Mammary epithelial cell (primary cell): ENCODE measurements around the gene LRCOL1.

Experiments
- EZH2 ChIP-seq: IDR thresholded peaks from 2 replicates; pipeline ENCODE4 v1.6.1; 2012; ENCODE audit warnings: low read length, inconsistent platforms, borderline replicate concordance
- TF ChIP-seq, protein P1 (sequence below), 2 donors: IDR thresholded peaks in 1 of 2; conservative IDR thresholded peaks in 1 of 2; 2 replicates each; pipeline ENCODE4 v1.5.1; 2011 to 2012; ENCODE audit warnings: inconsistent platforms in 2 of 2, low read length in 2 of 2, mild to moderate bottlenecking in 2 of 2, control low read depth in 1 of 2, low read depth in 1 of 2; ENCODE audit not compliant: insufficient read depth in 1 of 2; ENCODE audit errors: extremely low read depth in 1 of 2

DNA sequence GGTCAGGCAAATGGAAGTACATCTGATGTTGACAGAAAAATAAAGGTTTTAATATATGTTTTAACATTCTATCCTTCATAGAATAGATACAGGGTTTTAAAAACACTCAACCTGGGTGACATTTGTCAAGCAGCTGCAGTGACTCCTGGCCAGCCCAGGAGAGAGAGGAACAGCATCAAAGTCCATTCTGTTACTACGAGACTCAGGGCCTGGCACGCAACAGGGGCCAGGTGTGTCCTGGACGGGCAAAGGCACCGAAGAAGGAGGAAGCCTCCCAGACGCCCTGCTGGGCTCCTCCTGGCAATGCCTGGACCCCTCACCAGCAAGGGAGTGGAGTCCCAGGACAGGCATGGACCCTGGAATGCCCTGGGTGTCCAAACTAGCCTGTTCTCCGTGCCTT lies 22.1 kb downstream of the LRCOL1 start:
- TF ChIP-seq, protein P1, sequence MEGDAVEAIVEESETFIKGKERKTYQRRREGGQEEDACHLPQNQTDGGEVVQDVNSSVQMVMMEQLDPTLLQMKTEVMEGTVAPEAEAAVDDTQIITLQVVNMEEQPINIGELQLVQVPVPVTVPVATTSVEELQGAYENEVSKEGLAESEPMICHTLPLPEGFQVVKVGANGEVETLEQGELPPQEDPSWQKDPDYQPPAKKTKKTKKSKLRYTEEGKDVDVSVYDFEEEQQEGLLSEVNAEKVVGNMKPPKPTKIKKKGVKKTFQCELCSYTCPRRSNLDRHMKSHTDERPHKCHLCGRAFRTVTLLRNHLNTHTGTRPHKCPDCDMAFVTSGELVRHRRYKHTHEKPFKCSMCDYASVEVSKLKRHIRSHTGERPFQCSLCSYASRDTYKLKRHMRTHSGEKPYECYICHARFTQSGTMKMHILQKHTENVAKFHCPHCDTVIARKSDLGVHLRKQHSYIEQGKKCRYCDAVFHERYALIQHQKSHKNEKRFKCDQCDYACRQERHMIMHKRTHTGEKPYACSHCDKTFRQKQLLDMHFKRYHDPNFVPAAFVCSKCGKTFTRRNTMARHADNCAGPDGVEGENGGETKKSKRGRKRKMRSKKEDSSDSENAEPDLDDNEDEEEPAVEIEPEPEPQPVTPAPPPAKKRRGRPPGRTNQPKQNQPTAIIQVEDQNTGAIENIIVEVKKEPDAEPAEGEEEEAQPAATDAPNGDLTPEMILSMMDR (conservative IDR thresholded peaks at IDR 0.05 in 1 of 2, IDR thresholded peaks at IDR 0.05 in 1 of 2; ENCODE audit: extremely low read depth in 1 of 2, insufficient read depth in 1 of 2, low read depth in 1 of 2, low read length in 2 of 2): no peak
- no peak for TF ChIP-seq EZH2
